ENCODE results near the gene ENOSF1.

- no peak for TF ChIP-seq CBFB (CRISPR knock-in tag; IDR thresholded peaks at IDR 0.05)
- no peak for TF ChIP-seq ZNF382 (CRISPR knock-in tag; IDR thresholded peaks at IDR 0.05; ENCODE audit: borderline replicate concordance)
- no peak for TF ChIP-seq RNF2 (conservative IDR thresholded peaks at IDR 0.05; ENCODE audit: low read depth)
- no peak for TF ChIP-seq ZNF143 (CRISPR knock-in tag; IDR thresholded peaks at IDR 0.05)
- TF ChIP-seq CTCF (CRISPR knock-in tag; IDR thresholded peaks at IDR 0.05) = peak; percentile 63
- TF ChIP-seq ZFP41 (CRISPR knock-in tag; IDR thresholded peaks at IDR 0.05; ENCODE audit: borderline replicate concordance) = no peak
- TF ChIP-seq SRSF9 (IDR thresholded peaks at IDR 0.05; ENCODE audit: borderline replicate concordance, insufficient read depth, low read depth, low read length, poor library complexity, severe bottlenecking) = no peak
- TF ChIP-seq MEF2D (CRISPR knock-in tag; IDR thresholded peaks at IDR 0.05) = no peak
- no peak for TF ChIP-seq TCF7L2 (IDR thresholded peaks at IDR 0.05; ENCODE audit: low read depth, low read length)
- TF ChIP-seq FOSL2 (CRISPR knock-in tag; IDR thresholded peaks at IDR 0.05) = no peak
- TF ChIP-seq RXRA (CRISPR knock-in tag; IDR thresholded peaks at IDR 0.05) = no peak
- TF ChIP-seq AGO2 (optimal IDR thresholded peaks at IDR 0.05; ENCODE audit: low read depth, low read length) = no peak
Measured at GRCh38 chr18:666177-666576, 46.3 kb downstream of the ENOSF1 start.

Measured in HepG2 (cell line).